H9 (cell line): ENCODE measurements around the gene S1PR4. TPM values are rescaled to one million over a fixed set of nuclear protein-coding genes. Genes with fewer than 3 reads are reported as not detected.

Experiments
- DNase-seq: peaks from one replicate; pipeline ENCODE4 v3.0.0-alpha.2; 2017
- H2AFZ ChIP-seq: one replicate; pipeline ENCODE4 v1.6.1; 2013; ENCODE audit warnings: mild to moderate bottlenecking, low read length, control low read depth, moderate library complexity
- H2AK5ac ChIP-seq: 2 replicates; pipeline ENCODE4 v1.6.1; 2013; ENCODE audit warnings: low read length, control low read depth, mixed read lengths; ENCODE audit not compliant: insufficient read length
- H2BK120ac ChIP-seq: one replicate; pipeline ENCODE4 v1.6.1; 2013; ENCODE audit warnings: low read depth, mild to moderate bottlenecking, low read length, control low read depth, inconsistent platforms; ENCODE audit not compliant: poor library complexity, severe bottlenecking
- H2BK12ac ChIP-seq: 2 replicates; pipeline ENCODE4 v1.6.1; 2013; ENCODE audit warnings: low read length, control low read depth, mixed read lengths, low read depth; ENCODE audit not compliant: insufficient read length
- H2BK15ac ChIP-seq: 2 replicates; pipeline ENCODE4 v1.6.1; 2013; ENCODE audit warnings: low read depth, low read length, control low read depth
- H2BK20ac ChIP-seq: one replicate; pipeline ENCODE4 v1.6.1; 2013; ENCODE audit warnings: low read depth, mild to moderate bottlenecking, low read length, control low read depth, inconsistent platforms; ENCODE audit not compliant: poor library complexity, severe bottlenecking
- H2BK5ac ChIP-seq: 2 replicates; pipeline ENCODE4 v1.6.1; 2013; ENCODE audit warnings: low read length, control low read depth, mixed read lengths; ENCODE audit not compliant: insufficient read length
- H3K14ac ChIP-seq: 2 replicates; pipeline ENCODE4 v1.6.1; 2013; ENCODE audit warnings: low read length, control low read depth; ENCODE audit not compliant: insufficient read depth
- H3K18ac ChIP-seq: 2 replicates; pipeline ENCODE4 v1.6.1; 2013; ENCODE audit warnings: low read depth, mild to moderate bottlenecking, mixed read lengths, low read length, control low read depth; ENCODE audit not compliant: insufficient read length
- H3K23ac ChIP-seq: 2 replicates; pipeline ENCODE4 v1.6.1; 2013; ENCODE audit warnings: low read length, control low read depth, mixed read lengths, low read depth; ENCODE audit not compliant: insufficient read length
- H3K23me2 ChIP-seq: 2 replicates; pipeline ENCODE4 v1.6.1; 2013; ENCODE audit warnings: low read depth, mild to moderate bottlenecking, mixed read lengths, low read length, control low read depth; ENCODE audit not compliant: insufficient read length, poor library complexity, severe bottlenecking
- H3K27ac ChIP-seq: 2 replicates; pipeline ENCODE4 v1.5.1; 2013; ENCODE audit warnings: low read length, control low read depth, mixed read lengths, low read depth; ENCODE audit not compliant: insufficient read length
- H3K27me3 ChIP-seq: 2 replicates; pipeline ENCODE4 v1.6.1; 2013; ENCODE audit warnings: low read length, control low read depth, inconsistent platforms; ENCODE audit not compliant: insufficient read depth
- H3K4ac ChIP-seq: 2 replicates; pipeline ENCODE4 v1.6.1; 2013; ENCODE audit warnings: low read depth, mild to moderate bottlenecking, control low read depth, inconsistent platforms, low read length, moderate library complexity
- H3K4me1 ChIP-seq: 2 replicates; pipeline ENCODE4 v1.6.1; 2013; ENCODE audit warnings: low read length, control low read depth, inconsistent platforms; ENCODE audit not compliant: insufficient read depth
- H3K4me2 ChIP-seq: 2 replicates; pipeline ENCODE4 v1.6.1; 2013; ENCODE audit warnings: low read length, control low read depth, mixed read lengths; ENCODE audit not compliant: insufficient read length, insufficient read depth
- H3K56ac ChIP-seq: 2 replicates; pipeline ENCODE4 v1.6.1; 2013; ENCODE audit warnings: low read depth, mild to moderate bottlenecking, mixed read lengths, low read length, control low read depth; ENCODE audit not compliant: insufficient read length
- H3K79me1 ChIP-seq: 2 replicates; pipeline ENCODE4 v1.6.1; 2013; ENCODE audit warnings: low read depth, mild to moderate bottlenecking, moderate library complexity, low read length, control low read depth, inconsistent platforms; ENCODE audit not compliant: insufficient read depth, poor library complexity, severe bottlenecking
- H3K79me2 ChIP-seq: 2 replicates; pipeline ENCODE4 v1.6.1; 2013; ENCODE audit warnings: low read length, control low read depth, inconsistent platforms; ENCODE audit not compliant: insufficient read depth
- H3K9ac ChIP-seq: 2 replicates; pipeline ENCODE4 v1.6.1; 2013; ENCODE audit warnings: low read length, control low read depth, mixed read lengths; ENCODE audit not compliant: insufficient read length; ENCODE audit errors: extremely low read depth
- H3K9me3 ChIP-seq: one replicate; pipeline ENCODE4 v1.6.1; 2013; ENCODE audit warnings: low read depth, low read length, inconsistent platforms; ENCODE audit not compliant: control insufficient read depth
- H3T11ph ChIP-seq: one replicate; pipeline ENCODE4 v1.6.1; 2013; ENCODE audit warnings: mild to moderate bottlenecking, low read length, control low read depth, inconsistent platforms
- H4K20me1 ChIP-seq: one replicate; pipeline ENCODE4 v1.6.1; 2013; ENCODE audit not compliant: control insufficient read depth, insufficient read length, insufficient read depth
- H4K5ac ChIP-seq: 2 replicates; pipeline ENCODE4 v1.6.1; 2013; ENCODE audit warnings: low read depth, mild to moderate bottlenecking, mixed read lengths, low read length, control low read depth; ENCODE audit not compliant: insufficient read length
- H4K8ac ChIP-seq: replicated peaks from 2 replicates; pipeline ENCODE4 v1.6.1; 2013; ENCODE audit warnings: low read length, control low read depth, mixed read lengths, low read depth; ENCODE audit not compliant: insufficient read length
- H4K91ac ChIP-seq: 2 replicates; pipeline ENCODE4 v1.6.1; 2013; ENCODE audit warnings: low read depth, mild to moderate bottlenecking, moderate library complexity, mixed read lengths, low read length, control low read depth; ENCODE audit not compliant: insufficient read length
- H3K27ac Mint-ChIP-seq, 3 experiments: 2 replicates in 2 of 3; 3 replicates in 1 of 3; pipeline ENCODE4 v1.8.0; 2020 to 2021; ENCODE audit warnings: mixed read lengths in 3 of 3, mild to moderate bottlenecking in 1 of 3, moderate library complexity in 1 of 3
- H3K27me3 Mint-ChIP-seq: 2 replicates; pipeline ENCODE4 v1.8.0; 2021; ENCODE audit warnings: low read depth, mild to moderate bottlenecking, moderate library complexity, mixed read lengths
- H3K36me3 Mint-ChIP-seq, 3 experiments: 2 replicates in 2 of 3; 3 replicates in 1 of 3; pipeline ENCODE4 v1.8.0; 2020 to 2021; ENCODE audit warnings: low read depth in 3 of 3, mixed read lengths in 3 of 3; ENCODE audit not compliant: insufficient read depth in 1 of 3
- H3K4me1 Mint-ChIP-seq, 2 experiments: 2 replicates each; pipeline ENCODE4 v1.8.0; 2020; ENCODE audit warnings: mixed read lengths in 2 of 2
- H3K4me3 Mint-ChIP-seq, 2 experiments: 2 replicates in 1 of 2; 3 replicates in 1 of 2; pipeline ENCODE4 v1.8.0; 2020 to 2021; ENCODE audit warnings: mild to moderate bottlenecking in 2 of 2, mixed read lengths in 2 of 2, moderate library complexity in 1 of 2
- H3K9me3 Mint-ChIP-seq, 2 experiments: 2 replicates in 1 of 2; 3 replicates in 1 of 2; pipeline ENCODE4 v1.8.0; 2020; ENCODE audit warnings: mild to moderate bottlenecking in 2 of 2, mixed read lengths in 2 of 2, moderate library complexity in 1 of 2
- WGBS: extraction: QIAGEN DNeasy Blood & Tissue Kit; methylation state at CpG from one replicate; pipeline ENCODE4 v1.1.7; 2013; ENCODE audit warnings: missing lambda C conversion rate, low lambda C conversion rate, mixed read lengths; ENCODE audit not compliant: insufficient read length; ENCODE audit errors: extremely low coverage; 5-methylcytosine and 5-hydroxymethylcytosine counted together
- total RNA-seq: library from RNA; stranded (reverse); gene quantifications from 2 replicates; pipeline ENCODE4 v1.2.1, GENCODE V29; 2021
- TF ChIP-seq, protein P1 (sequence below): fragments of 200-600 bp; sonication (generic); conservative IDR thresholded peaks from 3 replicates; pipeline ENCODE4 v1.8.0; 2021; ENCODE audit warnings: antibody characterized with exemption, mild to moderate bottlenecking

The S1PR4 gene
- total RNA-seq, 1 experiment from 2014 or later: not detected

DNA sequence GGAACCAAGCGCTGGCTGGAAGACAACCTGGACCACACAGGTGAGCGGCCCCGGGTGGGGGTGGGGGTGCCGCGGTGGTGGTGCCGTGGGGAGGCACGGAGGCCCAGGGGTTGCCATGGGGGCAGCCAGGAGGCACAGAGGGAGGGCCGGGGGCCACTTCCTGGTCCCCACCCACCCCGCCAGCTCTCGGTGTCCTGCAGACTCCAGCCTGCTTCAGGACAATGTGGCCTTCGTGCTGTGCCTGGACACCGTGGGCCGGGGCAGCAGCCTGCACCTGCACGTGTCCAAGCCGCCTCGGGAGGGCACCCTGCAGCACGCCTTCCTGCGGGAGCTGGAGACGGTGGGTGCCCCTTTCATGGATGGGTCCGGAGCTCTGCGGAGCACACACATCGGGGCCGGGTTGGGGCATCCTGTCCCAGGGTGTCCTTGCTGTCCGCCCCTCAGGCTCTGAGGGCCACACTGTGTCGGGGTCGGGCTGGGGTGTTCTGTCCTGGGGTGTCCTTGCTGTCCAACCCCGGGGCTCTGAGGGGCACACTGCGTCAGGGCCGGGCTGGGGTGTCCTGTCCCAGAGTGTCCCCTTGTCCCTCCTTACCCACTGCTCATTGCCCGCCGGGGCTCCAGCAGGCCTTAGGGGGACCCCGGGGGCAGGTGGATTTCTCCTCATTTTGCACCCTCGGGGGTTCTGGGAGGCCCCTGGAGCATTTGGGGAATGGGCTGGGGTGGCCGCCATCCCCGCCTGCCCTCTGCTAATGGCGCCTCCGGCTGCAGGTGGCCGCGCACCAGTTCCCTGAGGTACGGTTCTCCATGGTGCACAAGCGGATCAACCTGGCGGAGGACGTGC lies 25.5 kb downstream of the S1PR4 start:
- Histone ChIP-seq H3K27ac (no peak overlapping the region), H3T11ph (no peak overlapping the region), H2BK20ac (no peak overlapping the region), H2BK5ac (no peak overlapping the region), H3K4me1 (no peaks in the 10 kb centered on the region), H4K5ac (no peak overlapping the region), H3K18ac (no peak overlapping the region), H4K8ac (no peak overlapping the region), H2AFZ (no peak overlapping the region), H3K27me3 (no peaks in the 10 kb centered on the region), H2AK5ac (no peak overlapping the region), H2BK12ac (no peak overlapping the region), H4K20me1 (no peaks in the 10 kb centered on the region), H3K4ac (no peak overlapping the region), H4K91ac (no peak overlapping the region), H3K23ac (no peak overlapping the region), H3K9ac (no peak overlapping the region), H3K79me2 (no peaks in the 10 kb centered on the region), H3K56ac (no peak overlapping the region), H2BK15ac (no peak overlapping the region), H2BK120ac (no peak overlapping the region), H3K23me2 (no peaks in the 10 kb centered on the region), H3K79me1 (no peaks in the 10 kb centered on the region), H3K4me2 (no peak overlapping the region), H3K9me3 (no peaks in the 10 kb centered on the region), H3K14ac (no peak overlapping the region)
- no peaks in the 10 kb centered on the region for H3K4me1 Mint-ChIP-seq
- WGBS: no CpG with 5 or more reads among the region's 43 CpGs
- H3K27ac Mint-ChIP-seq: no peak overlapping the region
- H3K27me3 Mint-ChIP-seq: no peaks in the 10 kb centered on the region
- H3K4me3 Mint-ChIP-seq: no peak overlapping the region
- TF ChIP-seq, protein P1, sequence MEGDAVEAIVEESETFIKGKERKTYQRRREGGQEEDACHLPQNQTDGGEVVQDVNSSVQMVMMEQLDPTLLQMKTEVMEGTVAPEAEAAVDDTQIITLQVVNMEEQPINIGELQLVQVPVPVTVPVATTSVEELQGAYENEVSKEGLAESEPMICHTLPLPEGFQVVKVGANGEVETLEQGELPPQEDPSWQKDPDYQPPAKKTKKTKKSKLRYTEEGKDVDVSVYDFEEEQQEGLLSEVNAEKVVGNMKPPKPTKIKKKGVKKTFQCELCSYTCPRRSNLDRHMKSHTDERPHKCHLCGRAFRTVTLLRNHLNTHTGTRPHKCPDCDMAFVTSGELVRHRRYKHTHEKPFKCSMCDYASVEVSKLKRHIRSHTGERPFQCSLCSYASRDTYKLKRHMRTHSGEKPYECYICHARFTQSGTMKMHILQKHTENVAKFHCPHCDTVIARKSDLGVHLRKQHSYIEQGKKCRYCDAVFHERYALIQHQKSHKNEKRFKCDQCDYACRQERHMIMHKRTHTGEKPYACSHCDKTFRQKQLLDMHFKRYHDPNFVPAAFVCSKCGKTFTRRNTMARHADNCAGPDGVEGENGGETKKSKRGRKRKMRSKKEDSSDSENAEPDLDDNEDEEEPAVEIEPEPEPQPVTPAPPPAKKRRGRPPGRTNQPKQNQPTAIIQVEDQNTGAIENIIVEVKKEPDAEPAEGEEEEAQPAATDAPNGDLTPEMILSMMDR: no peak
- no peak for DNase-seq
- H3K36me3 Mint-ChIP-seq: peaks cover 3 to 38% (median 14%) of the 10 kb centered on the region in 3 experiments; a peak in 6 of 7 replicates
- no peaks in the 10 kb centered on the region for H3K9me3 Mint-ChIP-seq
